ENCODE results near the gene UAP1L1. TPM values are rescaled to one million over a fixed set of nuclear protein-coding genes. Genes with fewer than 3 reads are reported as not detected.
A peak's percentile ranks its signal among the peaks of the same experiment; 100 is the strongest.

UAP1L1 gene
- total RNA-seq, 1 donor from 2014 or later, result 2.9 TPM

DNA sequence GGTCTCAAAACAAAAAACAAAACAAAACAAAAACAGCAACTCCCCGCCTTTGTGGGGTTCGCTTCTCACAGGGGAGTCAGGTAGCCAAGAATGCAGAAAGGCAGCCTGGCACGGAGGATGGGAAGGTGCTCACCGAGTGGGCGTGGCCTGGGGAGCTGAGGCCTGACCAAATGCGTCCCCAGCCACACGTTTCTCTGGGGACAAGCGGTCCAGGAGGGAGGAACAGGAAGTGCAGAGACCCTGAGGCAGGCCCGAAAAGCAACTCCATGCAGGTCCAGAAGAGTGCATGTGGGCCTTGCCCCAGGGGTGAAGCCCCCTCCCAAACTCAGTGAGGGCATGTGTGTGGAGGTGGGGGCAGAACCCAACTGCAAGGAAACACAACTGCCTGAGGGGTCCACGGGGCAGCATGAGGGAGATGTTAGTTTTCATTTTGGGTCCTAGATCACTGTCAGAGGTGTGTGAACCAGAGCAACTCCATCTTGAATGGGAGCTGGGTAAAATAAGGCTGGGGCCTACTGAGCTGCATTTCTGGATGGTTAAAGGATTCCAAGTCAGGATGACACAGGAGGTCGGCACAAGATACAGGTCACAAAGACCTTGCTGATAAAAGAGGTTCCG lies 2.6 kb upstream of the UAP1L1 start:
- no peak overlapping the region for H3K27ac Mint-ChIP-seq (ENCODE audit: unreplicated experiment)
- TF ChIP-seq, protein P1, sequence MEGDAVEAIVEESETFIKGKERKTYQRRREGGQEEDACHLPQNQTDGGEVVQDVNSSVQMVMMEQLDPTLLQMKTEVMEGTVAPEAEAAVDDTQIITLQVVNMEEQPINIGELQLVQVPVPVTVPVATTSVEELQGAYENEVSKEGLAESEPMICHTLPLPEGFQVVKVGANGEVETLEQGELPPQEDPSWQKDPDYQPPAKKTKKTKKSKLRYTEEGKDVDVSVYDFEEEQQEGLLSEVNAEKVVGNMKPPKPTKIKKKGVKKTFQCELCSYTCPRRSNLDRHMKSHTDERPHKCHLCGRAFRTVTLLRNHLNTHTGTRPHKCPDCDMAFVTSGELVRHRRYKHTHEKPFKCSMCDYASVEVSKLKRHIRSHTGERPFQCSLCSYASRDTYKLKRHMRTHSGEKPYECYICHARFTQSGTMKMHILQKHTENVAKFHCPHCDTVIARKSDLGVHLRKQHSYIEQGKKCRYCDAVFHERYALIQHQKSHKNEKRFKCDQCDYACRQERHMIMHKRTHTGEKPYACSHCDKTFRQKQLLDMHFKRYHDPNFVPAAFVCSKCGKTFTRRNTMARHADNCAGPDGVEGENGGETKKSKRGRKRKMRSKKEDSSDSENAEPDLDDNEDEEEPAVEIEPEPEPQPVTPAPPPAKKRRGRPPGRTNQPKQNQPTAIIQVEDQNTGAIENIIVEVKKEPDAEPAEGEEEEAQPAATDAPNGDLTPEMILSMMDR (conservative IDR thresholded peaks at IDR 0.05), result no peak
- no peaks in the 10 kb centered on the region for H3K9me3 Mint-ChIP-seq
- H3K4me3 Mint-ChIP-seq, result peak overlapping the region; percentile 42
- peaks cover 11% of the 10 kb centered on the region for H3K4me1 Mint-ChIP-seq
- peaks cover 63% of the 10 kb centered on the region for H3K27me3 Mint-ChIP-seq (ENCODE audit: low read depth)
- H3K36me3 Mint-ChIP-seq (ENCODE audit: low read depth), result no peaks in the 10 kb centered on the region
- DNase-seq (ENCODE audit: low read depth, low spot score), result no peak

DNA sequence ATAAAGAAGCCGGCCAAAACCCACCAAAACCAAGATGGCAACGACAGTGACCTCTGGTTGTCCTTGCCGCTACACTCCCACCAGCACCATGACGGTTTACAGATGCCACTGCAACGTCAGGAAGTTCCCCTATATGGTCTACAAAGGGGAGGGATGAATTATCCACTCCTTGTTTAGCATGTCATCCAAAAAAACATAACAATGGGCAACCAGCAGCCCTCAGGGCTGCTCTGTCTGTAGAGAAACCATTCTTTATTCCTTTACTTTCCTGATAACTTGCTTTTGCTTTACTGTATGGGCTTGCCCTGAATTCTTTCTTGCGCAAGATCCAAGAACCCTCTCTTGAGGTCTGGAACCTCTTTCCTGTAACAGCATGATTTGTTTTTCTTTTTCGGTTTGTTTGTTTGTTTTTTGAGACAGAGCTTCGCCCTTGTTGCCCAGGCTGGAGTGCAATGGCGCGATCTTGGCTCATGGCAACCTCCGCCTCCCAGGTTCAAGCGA lies 2.0 kb upstream of the UAP1L1 start:
- no peaks in the 10 kb centered on the region for H3K9me3 Mint-ChIP-seq
- H3K36me3 Mint-ChIP-seq (ENCODE audit: low read depth), result no peaks in the 10 kb centered on the region
- H3K27ac Mint-ChIP-seq (ENCODE audit: unreplicated experiment), result no peak overlapping the region
- peak overlapping the region; percentile 42 for H3K4me3 Mint-ChIP-seq
- peaks cover 11% of the 10 kb centered on the region for H3K4me1 Mint-ChIP-seq
- TF ChIP-seq, protein P1 (conservative IDR thresholded peaks at IDR 0.05), result no peak
- H3K27me3 Mint-ChIP-seq (ENCODE audit: low read depth), result peaks cover 68% of the 10 kb centered on the region
- no peak for DNase-seq (ENCODE audit: low read depth, low spot score)

DNA sequence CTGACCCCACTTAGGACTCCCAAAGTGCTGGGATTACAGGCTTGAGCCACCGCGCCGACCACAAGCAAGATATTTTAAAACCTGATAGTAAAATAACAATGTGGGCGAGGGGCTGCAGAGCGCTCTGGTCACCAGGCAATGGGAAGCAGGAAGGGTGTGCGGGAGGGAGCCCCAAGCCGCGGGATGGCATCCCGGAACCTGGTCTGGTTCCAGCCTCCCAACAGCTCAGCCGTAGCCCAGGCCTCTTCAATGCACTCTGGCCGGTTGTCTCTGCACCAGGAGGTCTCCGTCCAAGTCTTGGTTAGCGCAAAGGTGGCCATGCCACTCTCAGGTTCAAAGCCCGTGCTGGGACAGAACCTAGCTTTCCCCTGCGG lies 694 bp upstream of the UAP1L1 start:
- no peaks in the 10 kb centered on the region for H3K4me1 Mint-ChIP-seq
- no peak overlapping the region for H3K27ac Mint-ChIP-seq (ENCODE audit: unreplicated experiment)
- DNase-seq (ENCODE audit: low read depth, low spot score), result no peak
- TF ChIP-seq, protein P1 (conservative IDR thresholded peaks at IDR 0.05), result no peak
- H3K36me3 Mint-ChIP-seq (ENCODE audit: low read depth), result no peaks in the 10 kb centered on the region
- H3K9me3 Mint-ChIP-seq, result no peaks in the 10 kb centered on the region
- H3K27me3 Mint-ChIP-seq (ENCODE audit: low read depth), result peaks cover 70% of the 10 kb centered on the region
- peak overlapping the region; percentile 49 for H3K4me3 Mint-ChIP-seq

GRCh38 chr9:137077758-137078693 lies 709 bp downstream of the UAP1L1 start:
- Mint-ChIP-seq H3K36me3 (ENCODE audit: low read depth) (no peaks in the 10 kb centered on the region), H3K9me3 (no peaks in the 10 kb centered on the region), H3K27ac (ENCODE audit: unreplicated experiment) (no peak overlapping the region), H3K27me3 (ENCODE audit: low read depth) (peaks cover 75% of the 10 kb centered on the region), H3K4me3 (peak overlapping the region; percentile 54), H3K4me1 (no peaks in the 10 kb centered on the region)
- DNase-seq (ENCODE audit: low read depth, low spot score), result no peak
- TF ChIP-seq, protein P1 (conservative IDR thresholded peaks at IDR 0.05), result no peak

DNA sequence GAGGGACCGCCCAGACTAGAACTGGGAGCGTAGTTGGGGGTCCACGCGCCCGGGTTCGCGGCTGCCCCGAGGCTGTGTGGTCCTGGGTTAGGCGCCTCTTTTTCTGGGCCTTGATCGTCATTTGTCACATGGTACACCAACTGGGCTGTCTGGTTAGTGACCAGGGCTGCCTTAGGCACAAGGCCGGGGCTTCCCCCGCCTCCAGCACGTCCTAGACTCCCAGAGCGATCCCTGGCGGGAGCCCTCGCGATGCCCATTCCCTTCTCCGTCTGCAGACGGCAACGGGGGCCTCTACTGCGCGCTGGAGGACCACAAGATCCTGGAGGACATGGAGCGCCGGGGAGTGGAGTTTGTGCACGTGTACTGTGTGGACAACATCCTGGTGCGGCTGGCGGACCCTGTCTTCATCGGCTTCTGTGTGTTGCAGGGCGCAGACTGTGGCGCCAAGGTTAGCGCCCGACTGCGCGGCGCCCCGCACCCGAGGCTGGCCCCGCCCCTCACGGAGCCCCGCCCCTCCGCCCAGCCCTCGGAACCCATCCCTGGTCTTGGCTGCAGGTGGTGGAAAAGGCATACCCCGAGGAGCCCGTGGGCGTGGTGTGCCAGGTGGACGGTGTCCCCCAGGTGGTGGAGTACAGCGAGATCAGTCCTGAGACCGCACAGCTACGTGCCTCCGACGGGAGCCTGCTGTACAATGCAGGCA lies 1.5 kb downstream of the UAP1L1 start:
- TF ChIP-seq, protein P1 (conservative IDR thresholded peaks at IDR 0.05), result no peak
- H3K9me3 Mint-ChIP-seq, result no peaks in the 10 kb centered on the region

More for the DNA sequence above, 1.5 kb downstream of the UAP1L1 start:
- H3K4me3 Mint-ChIP-seq, result peak overlapping the region; percentile 54
- H3K36me3 Mint-ChIP-seq (ENCODE audit: low read depth), result no peaks in the 10 kb centered on the region
- peaks cover 81% of the 10 kb centered on the region for H3K27me3 Mint-ChIP-seq (ENCODE audit: low read depth)
- no peaks in the 10 kb centered on the region for H3K4me1 Mint-ChIP-seq
- no peak for DNase-seq (ENCODE audit: low read depth, low spot score)
- no peak overlapping the region for H3K27ac Mint-ChIP-seq (ENCODE audit: unreplicated experiment)
